GM19452 (cell line): ENCODE measurements around the gene INPP4A.
"Not testable (repeated sequence)": the region's sequence is repeated elsewhere in the genome, so short reads cannot be mapped to it uniquely, and the experiment has no call there.

Source experiments
- ATAC-seq: cut with Tn5 transposase; IDR thresholded peaks from one replicate; pipeline ENCODE4 v1.9.1; 2021; ENCODE audit not compliant: unreplicated experiment

INPP4A gene

GRCh38 chr2:98578231-98578630, 133.6 kb downstream of the INPP4A start:
- ATAC-seq: no peak

GRCh38 chr2:98579926-98580325, 135.3 kb downstream of the INPP4A start:
- no peak for ATAC-seq

GRCh38 chr2:98580656-98581284, 136.1 kb downstream of the INPP4A start:
- no peak for ATAC-seq

GRCh38 chr2:98582523-98582922, 137.9 kb downstream of the INPP4A start:
- ATAC-seq: no peak

- ATAC-seq: no peak
These were observed 138.6 kb downstream of the INPP4A start for GRCh38 chr2:98583276-98583675.

GRCh38 chr2:98583816-98584618, 139.4 kb downstream of the INPP4A start:
- ATAC-seq: no peak

GRCh38 chr2:98585386-98585785, 140.7 kb downstream of the INPP4A start:
- no peak for ATAC-seq

- ATAC-seq: no peak
These were observed 142.0 kb downstream of the INPP4A start for GRCh38 chr2:98586551-98587140.

- ATAC-seq: no peak
These were observed 144.3 kb downstream of the INPP4A start for GRCh38 chr2:98588880-98589431.

- no peak for ATAC-seq
These were observed 144.8 kb downstream of the INPP4A start for GRCh38 chr2:98589489-98589888.

- no peak for ATAC-seq
These were observed 147.9 kb downstream of the INPP4A start for GRCh38 chr2:98592565-98592964.

- not testable (repeated sequence) for ATAC-seq
These were observed 150.0 kb downstream of the INPP4A start for GRCh38 chr2:98594665-98595064.

GRCh38 chr2:98598781-98599428, 154.2 kb downstream of the INPP4A start:
- no peak for ATAC-seq

GRCh38 chr2:98601532-98602132, 157.0 kb downstream of the INPP4A start:
- ATAC-seq: no peak

- no peak for ATAC-seq
These were observed 159.9 kb downstream of the INPP4A start for GRCh38 chr2:98604547-98604946.

GRCh38 chr2:98605076-98605475, 160.4 kb downstream of the INPP4A start:
- no peak for ATAC-seq

GRCh38 chr2:98606431-98606830, 161.8 kb downstream of the INPP4A start:
- no peak for ATAC-seq

GRCh38 chr2:98607104-98607503, 162.4 kb downstream of the INPP4A start:
- ATAC-seq: no peak

GRCh38 chr2:98607741-98608115, 163.1 kb downstream of the INPP4A start:
- ATAC-seq: no peak

GRCh38 chr2:98608116-98608961, 163.7 kb downstream of the INPP4A start, which contains the start of the genes COA5 and UNC50:
COA5 (minus strand) TSS chr2:98608512; CDS start chr2:98608405, 107 bp downstream.
UNC50 (plus strand) TSS chr2:98608589; CDS start chr2:98609760, 1,171 bp downstream.
- peak; percentile 84 for ATAC-seq
